GM18508 (cell line): Measurements from ENCODE around the gene RPL14.

Source experiments
- ATAC-seq: cut with Tn5 transposase; IDR thresholded peaks from one replicate; pipeline ENCODE4 v1.9.1; 2021; ENCODE audit warnings: moderate number of reproducible peaks; ENCODE audit not compliant: insufficient read depth, unreplicated experiment

The RPL14 gene

DNA sequence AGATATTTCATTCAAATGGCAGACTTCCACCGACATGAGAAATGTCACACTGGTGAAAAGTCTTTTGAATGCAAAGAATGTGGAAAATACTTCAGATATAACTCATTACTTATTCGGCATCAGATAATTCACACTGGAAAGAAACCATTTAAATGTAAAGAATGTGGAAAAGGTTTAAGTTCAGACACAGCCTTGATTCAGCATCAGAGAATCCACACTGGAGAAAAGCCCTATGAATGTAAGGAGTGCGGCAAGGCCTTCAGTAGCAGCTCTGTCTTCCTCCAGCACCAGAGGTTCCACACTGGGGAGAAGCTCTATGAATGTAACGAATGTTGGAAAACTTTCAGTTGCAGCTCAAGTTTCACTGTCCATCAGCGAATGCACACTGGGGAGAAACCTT, 59.1 kb downstream of the RPL14 start:
- no peak for ATAC-seq

GRCh38 chr3:40518067-40518466, 60.9 kb downstream of the RPL14 start:
- no peak for ATAC-seq
